HepG2 (cell line): ENCODE measurements around the gene WTAP. TPM values are rescaled to one million over a fixed set of nuclear protein-coding genes. Genes with fewer than 3 reads are reported as not detected.

Experiments
- CREBL2 ChIP-seq: sonication (generic); formaldehyde crosslinking; IDR thresholded peaks from 2 replicates; pipeline ENCODE4 v1.8.1; 2023; ENCODE audit warnings: missing genetic modification reagents, mild to moderate bottlenecking, borderline replicate concordance
- EED ChIP-seq: sonication (generic); formaldehyde crosslinking; IDR thresholded peaks from 2 replicates; pipeline ENCODE4 v1.5.0; 2020; ENCODE audit warnings: mild to moderate bottlenecking, missing genetic modification reagents
- FOXK1 ChIP-seq: sonication (generic); formaldehyde crosslinking; IDR thresholded peaks from 2 replicates; pipeline ENCODE4 v1.4.0; 2020; ENCODE audit warnings: low read depth, missing genetic modification reagents, borderline replicate concordance
- GFI1 ChIP-seq: sonication (generic); formaldehyde crosslinking; IDR thresholded peaks from 2 replicates; pipeline ENCODE4 v1.5.0; 2020; ENCODE audit warnings: missing genetic modification reagents, mild to moderate bottlenecking, borderline replicate concordance
- HOXA7 ChIP-seq: sonication (generic); formaldehyde crosslinking; IDR thresholded peaks from 2 replicates; pipeline ENCODE4 v1.8.1; 2022; ENCODE audit warnings: mild to moderate bottlenecking, missing genetic modification reagents, moderate library complexity
- IKZF4 ChIP-seq: sonication (generic); formaldehyde crosslinking; IDR thresholded peaks from 2 replicates; pipeline ENCODE4 v1.5.1; 2020; ENCODE audit warnings: borderline replicate concordance, mild to moderate bottlenecking, low read depth, missing genetic modification reagents; ENCODE audit errors: not compliant biosample characterization
- KLF16 ChIP-seq, 2 experiments: sonication (generic) in 1 of 2; formaldehyde crosslinking in 1 of 2; IDR thresholded peaks; 2 replicates each; pipeline versions ENCODE4 v1.6.1 to v1.8.0; 2016 to 2023; ENCODE audit warnings: missing genetic modification reagents in 2 of 2, missing compliant biosample characterization in 1 of 2
- MLLT10 ChIP-seq: sonication (generic); formaldehyde crosslinking; IDR thresholded peaks from 2 replicates; pipeline ENCODE4 v1.4.0; 2020; ENCODE audit warnings: missing genetic modification reagents
- MNT ChIP-seq: fragments of 450-650 bp; IDR thresholded peaks from 2 replicates; pipeline ENCODE4 v1.6.1; 2016
- NR0B2 ChIP-seq: sonication (generic); formaldehyde crosslinking; IDR thresholded peaks from 2 replicates; pipeline ENCODE4 v1.4.0; 2020; ENCODE audit warnings: mild to moderate bottlenecking, missing genetic modification reagents
- PAX8 ChIP-seq: sonication (generic); formaldehyde crosslinking; IDR thresholded peaks from 2 replicates; pipeline ENCODE4 v1.8.0; 2022; ENCODE audit warnings: mild to moderate bottlenecking, missing genetic modification reagents, borderline replicate concordance
- PHF5A ChIP-seq: IDR thresholded peaks from one replicate; pipeline ENCODE4 v1.6.1; 2018; ENCODE audit warnings: low read depth, missing genetic modification reagents; ENCODE audit not compliant: unreplicated experiment
- TEF ChIP-seq: sonication (generic); formaldehyde crosslinking; IDR thresholded peaks from 2 replicates; pipeline ENCODE4 v1.5.0; 2020; ENCODE audit warnings: missing genetic modification reagents
- TOE1 ChIP-seq: sonication (generic); formaldehyde crosslinking; IDR thresholded peaks from 2 replicates; pipeline ENCODE4 v1.4.0; 2020; ENCODE audit warnings: mild to moderate bottlenecking, missing genetic modification reagents
- ZNF10 ChIP-seq: sonication (generic); formaldehyde crosslinking; IDR thresholded peaks from 2 replicates; pipeline ENCODE4 v1.4.0; 2020; ENCODE audit warnings: mild to moderate bottlenecking, low read depth, missing genetic modification reagents, borderline replicate concordance
- ZNF12 ChIP-seq: sonication (generic); formaldehyde crosslinking; IDR thresholded peaks from 2 replicates; pipeline ENCODE4 v1.5.0; 2020; ENCODE audit warnings: missing genetic modification reagents
- ZNF549 ChIP-seq: sonication (generic); formaldehyde crosslinking; IDR thresholded peaks from 2 replicates; pipeline ENCODE4 v1.5.0; 2020; ENCODE audit warnings: missing genetic modification reagents
- ZNF646 ChIP-seq: sonication (generic); formaldehyde crosslinking; IDR thresholded peaks from 2 replicates; pipeline ENCODE4 v1.9.0; 2021; ENCODE audit warnings: mild to moderate bottlenecking, missing genetic modification reagents
- ZSCAN25 ChIP-seq: sonication (generic); formaldehyde crosslinking; IDR thresholded peaks from 2 replicates; pipeline ENCODE4 v1.8.0; 2022; ENCODE audit warnings: mild to moderate bottlenecking, missing genetic modification reagents
- polyA plus RNA-seq, 8 experiments: library from polyadenylated mRNA; depleted of rRNA in 3 of 8; stranded (reverse) in 7 of 8; unstranded in 1 of 8; fragments of >200 nt; fragmentation: Illumina TruSeq in 4 of 8; extraction: Trizol in 4 of 8; gene quantifications; 2 replicates each; pipeline versions ENCODE4 v1.2.1 to v1.2.3, GENCODE V29; 2011 to 2016; ENCODE audit warnings: low read depth in 4 of 8, missing spikeins in 1 of 8, mixed read lengths in 1 of 8; ENCODE audit not compliant: insufficient read depth in 1 of 8
- total RNA-seq, 5 experiments: library from RNA; depleted of rRNA; stranded (reverse); fragments of >200 nt; fragmentation: Illumina TruSeq; extraction: Trizol; gene quantifications; 2 replicates each; pipeline ENCODE4 v1.2.3, GENCODE V29; 2016; ENCODE audit warnings: low read depth in 1 of 5

The WTAP gene
- total and polyA plus RNA-seq, 2 of the 13 experiments (the other 11 are each of a cell fraction or from before 2014, with no cell fraction given) = 31.6 to 167 TPM

GRCh38 chr6:159761873-159762680 lies 34.8 kb downstream of the WTAP start, which contains the start of gene ACAT2 (continued):
- TF ChIP-seq ZNF646 (CRISPR knock-in tag) (no peak), MNT (no peak), CREBL2 (CRISPR knock-in tag) (peak; percentile 79; the same call in 1 of the 2 replicates), GFI1 (CRISPR knock-in tag) (peak; percentile 67; the same call in 1 of the 2 replicates), ZNF549 (no peak), ZNF10 (CRISPR knock-in tag) (no peak), ZSCAN25 (CRISPR knock-in tag) (peak; percentile 85), KLF16 (CRISPR knock-in tag; IDR thresholded peaks at IDR 0.05) (peak in 1 of 2 experiments; percentile 91; a peak in 3 of 4 replicates), FOXK1 (peak; percentile 65; the same call in 1 of the 2 replicates), EED (CRISPR knock-in tag) (peak; percentile 74), PAX8 (CRISPR knock-in tag) (peak; percentile 31; the same call in 1 of the 2 replicates), NR0B2 (CRISPR knock-in tag) (peak; percentile 82), PHF5A (CRISPR knock-in tag) (peak; percentile 87), TEF (CRISPR knock-in tag) (no peak; the same call in 1 of the 2 replicates), IKZF4 (CRISPR knock-in tag) (no peak), MLLT10 (no peak; the same call in 1 of the 2 replicates), HOXA7 (no peak), ZNF12 (CRISPR knock-in tag) (peak; percentile 67), TOE1 (peak; percentile 46)
